Breast epithelium (tissue), 3 donors: Measurements from ENCODE around the gene SEMA3G.

ENCODE experiments used
- CTCF ChIP-seq, 3 donors: fragments of 450-650 bp; IDR thresholded peaks; one replicate each; pipeline ENCODE4 v1.5.1; 2016 to 2017; ENCODE audit warnings: antibody characterized with exemption in 3 of 3, mild to moderate bottlenecking in 3 of 3, moderate library complexity in 3 of 3
- POLR2A ChIP-seq: fragments of 450-650 bp; IDR thresholded peaks from one replicate; pipeline ENCODE4 v1.6.1; 2016; ENCODE audit warnings: antibody characterized with exemption, mild to moderate bottlenecking, moderate library complexity
- POLR2AphosphoS5 ChIP-seq, 3 donors: sonication (generic); formaldehyde crosslinking; IDR thresholded peaks; one replicate each; pipeline ENCODE4 v1.6.1; 2017; ENCODE audit warnings: antibody characterized with exemption in 3 of 3

GRCh38 chr3:52393959-52394670 lies 50.8 kb downstream of the SEMA3G start:
- TF ChIP-seq CTCF (IDR thresholded peaks at IDR 0.05) (no peak), POLR2AphosphoS5 (IDR thresholded peaks at IDR 0.05) (no peak), POLR2A (no peak)
